HepG2 (cell line): ENCODE data around the gene PCYT2. TPM values are rescaled to one million over a fixed set of nuclear protein-coding genes. Genes with fewer than 3 reads are reported as not detected.

Experiments
- CBX2 ChIP-seq, 2 experiments: fragments of 200-600 bp in 1 of 2; sonication (generic); formaldehyde crosslinking in 1 of 2; IDR thresholded peaks; 2 replicates each; pipeline versions ENCODE4 v1.7.0 to v1.8.1; 2018 to 2022; ENCODE audit warnings: low read depth in 2 of 2, low read length in 1 of 2, mild to moderate bottlenecking in 1 of 2, missing genetic modification reagents in 1 of 2
- CCDC6 ChIP-seq: sonication (generic); formaldehyde crosslinking; IDR thresholded peaks from 2 replicates; pipeline ENCODE4 v1.8.1; 2022; ENCODE audit warnings: mild to moderate bottlenecking, missing genetic modification reagents, moderate library complexity
- HES4 ChIP-seq: sonication (generic); formaldehyde crosslinking; IDR thresholded peaks from 2 replicates; pipeline ENCODE4 v1.9.0; 2021; ENCODE audit warnings: mild to moderate bottlenecking, missing genetic modification reagents, borderline replicate concordance
- RFX5 ChIP-seq: IDR thresholded peaks from 2 replicates; pipeline ENCODE4 v1.6.1; 2011; ENCODE audit warnings: low read depth, low read length, improper control_type of control experiment
- RFXANK ChIP-seq: IDR thresholded peaks from 2 replicates; pipeline ENCODE4 v1.6.1; 2016
- ZNF547 ChIP-seq: sonication (generic); formaldehyde crosslinking; IDR thresholded peaks from 2 replicates; pipeline ENCODE4 v1.5.1; 2020; ENCODE audit warnings: mild to moderate bottlenecking, missing genetic modification reagents
- ZNF562 ChIP-seq: sonication (generic); formaldehyde crosslinking; IDR thresholded peaks from 2 replicates; pipeline ENCODE4 v1.8.0; 2022; ENCODE audit warnings: missing genetic modification reagents, borderline replicate concordance
- ZNF563 ChIP-seq: sonication (generic); formaldehyde crosslinking; IDR thresholded peaks from 2 replicates; pipeline ENCODE4 v1.8.0; 2022; ENCODE audit warnings: mild to moderate bottlenecking, moderate library complexity, missing genetic modification reagents
- ZNF709 ChIP-seq: sonication (generic); formaldehyde crosslinking; IDR thresholded peaks from 2 replicates; pipeline ENCODE4 v1.5.0; 2020; ENCODE audit warnings: mild to moderate bottlenecking, missing genetic modification reagents
- polyA plus RNA-seq, 8 experiments: library from polyadenylated mRNA; depleted of rRNA in 3 of 8; stranded (reverse) in 7 of 8; unstranded in 1 of 8; fragments of >200 nt; fragmentation: Illumina TruSeq in 4 of 8; extraction: Trizol in 4 of 8; gene quantifications; 2 replicates each; pipeline versions ENCODE4 v1.2.1 to v1.2.3, GENCODE V29; 2011 to 2016; ENCODE audit warnings: low read depth in 4 of 8, missing spikeins in 1 of 8, mixed read lengths in 1 of 8; ENCODE audit not compliant: insufficient read depth in 1 of 8
- total RNA-seq, 5 experiments: library from RNA; depleted of rRNA; stranded (reverse); fragments of >200 nt; fragmentation: Illumina TruSeq; extraction: Trizol; gene quantifications; 2 replicates each; pipeline ENCODE4 v1.2.3, GENCODE V29; 2016; ENCODE audit warnings: low read depth in 1 of 5
- TF ChIP-seq, protein P1 (sequence below): sonication (generic); formaldehyde crosslinking; IDR thresholded peaks from 2 replicates; pipeline ENCODE4 v1.4.0; 2020; ENCODE audit warnings: mild to moderate bottlenecking, missing genetic modification reagents, borderline replicate concordance
- TF ChIP-seq, protein P2 (sequence below): sonication (generic); formaldehyde crosslinking; IDR thresholded peaks from 2 replicates; pipeline ENCODE4 v1.4.0; 2020; ENCODE audit warnings: low read depth, mild to moderate bottlenecking, missing genetic modification reagents
- TF ChIP-seq, protein P3 (sequence below): sonication (generic); formaldehyde crosslinking; IDR thresholded peaks from 2 replicates; pipeline ENCODE4 v1.4.0; 2020; ENCODE audit warnings: missing genetic modification reagents
- TF ChIP-seq, protein P4 (sequence below): sonication (generic); formaldehyde crosslinking; IDR thresholded peaks from 2 replicates; pipeline ENCODE4 v1.9.0; 2021; ENCODE audit warnings: missing genetic modification reagents, borderline replicate concordance
- TF ChIP-seq, protein P5 (sequence below): sonication (generic); formaldehyde crosslinking; IDR thresholded peaks from 2 replicates; pipeline ENCODE4 v1.4.0; 2020; ENCODE audit warnings: mild to moderate bottlenecking, missing genetic modification reagents, borderline replicate concordance

PCYT2 gene
- total and polyA plus RNA-seq, 2 of the 13 experiments (the other 11 are each of a cell fraction or from before 2014, with no cell fraction given) = 147 to 297 TPM

DNA sequence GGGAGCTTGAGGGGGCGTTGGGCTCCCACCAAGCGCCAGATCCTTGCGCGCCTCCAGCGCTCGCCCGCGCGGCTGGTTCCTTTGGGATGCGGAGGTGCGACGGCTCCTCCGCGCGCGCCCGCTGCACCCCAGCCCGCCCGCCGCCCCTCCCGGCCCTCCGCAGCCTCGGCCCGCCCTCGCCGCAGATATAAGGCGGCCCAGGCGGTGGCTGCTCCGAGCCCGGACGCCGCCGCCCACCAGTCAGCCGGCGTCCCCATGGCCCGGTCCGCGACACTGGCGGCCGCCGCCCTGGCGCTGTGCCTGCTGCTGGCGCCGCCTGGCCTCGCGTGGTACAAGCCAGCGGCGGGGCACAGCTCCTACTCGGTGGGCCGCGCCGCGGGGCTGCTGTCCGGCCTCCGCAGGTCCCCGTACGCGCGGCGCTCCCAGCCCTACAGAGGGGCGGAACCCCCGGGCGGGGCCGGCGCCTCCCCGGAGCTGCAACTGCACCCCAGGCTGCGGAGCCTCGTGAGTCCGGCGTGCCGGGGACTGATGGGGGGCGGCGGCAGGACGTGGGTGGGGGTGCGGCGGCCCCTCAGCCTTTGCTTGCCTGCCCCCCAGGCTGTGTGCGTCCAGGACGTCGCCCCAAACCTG is 9.1 kb downstream of the PCYT2 start, which contains the start of gene NPB (continued):
- TF ChIP-seq CCDC6 (CRISPR knock-in tag) (no peak), RFXANK (CRISPR knock-in tag) (no peak), ZNF547 (CRISPR knock-in tag) (0 out of 2 replicates have a peak, but pooled peaks have one; percentile 39), ZNF563 (peak; percentile 63), CBX2 (IDR thresholded peaks at IDR 0.05; ENCODE audit: low read depth, low read length) (no peak), CBX2 (CRISPR knock-in tag; IDR thresholded peaks at IDR 0.05; ENCODE audit: low read depth) (no peak), HES4 (peak; percentile 88; the same call in 1 of the 2 replicates), RFX5 (no peak), ZNF709 (CRISPR knock-in tag) (peak; percentile 42; the same call in 1 of the 2 replicates), ZNF562 (CRISPR knock-in tag) (no peak)
- TF ChIP-seq, protein P1, sequence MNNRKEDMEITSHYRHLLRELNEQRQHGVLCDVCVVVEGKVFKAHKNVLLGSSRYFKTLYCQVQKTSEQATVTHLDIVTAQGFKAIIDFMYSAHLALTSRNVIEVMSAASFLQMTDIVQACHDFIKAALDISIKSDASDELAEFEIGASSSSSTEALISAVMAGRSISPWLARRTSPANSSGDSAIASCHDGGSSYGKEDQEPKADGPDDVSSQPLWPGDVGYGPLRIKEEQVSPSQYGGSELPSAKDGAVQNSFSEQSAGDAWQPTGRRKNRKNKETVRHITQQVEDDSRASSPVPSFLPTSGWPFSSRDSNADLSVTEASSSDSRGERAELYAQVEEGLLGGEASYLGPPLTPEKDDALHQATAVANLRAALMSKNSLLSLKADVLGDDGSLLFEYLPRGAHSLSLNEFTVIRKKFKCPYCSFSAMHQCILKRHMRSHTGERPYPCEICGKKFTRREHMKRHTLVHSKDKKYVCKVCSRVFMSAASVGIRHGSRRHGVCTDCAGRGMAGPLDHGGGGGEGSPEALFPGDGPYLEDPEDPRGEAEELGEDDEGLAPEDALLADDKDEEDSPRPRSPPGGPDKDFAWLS = peak; percentile 47; the same call in 1 of the 2 replicates
- TF ChIP-seq, protein P2, sequence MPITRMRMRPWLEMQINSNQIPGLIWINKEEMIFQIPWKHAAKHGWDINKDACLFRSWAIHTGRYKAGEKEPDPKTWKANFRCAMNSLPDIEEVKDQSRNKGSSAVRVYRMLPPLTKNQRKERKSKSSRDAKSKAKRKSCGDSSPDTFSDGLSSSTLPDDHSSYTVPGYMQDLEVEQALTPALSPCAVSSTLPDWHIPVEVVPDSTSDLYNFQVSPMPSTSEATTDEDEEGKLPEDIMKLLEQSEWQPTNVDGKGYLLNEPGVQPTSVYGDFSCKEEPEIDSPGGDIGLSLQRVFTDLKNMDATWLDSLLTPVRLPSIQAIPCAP (CRISPR knock-in tag) = peak; percentile 8; the same call in 1 of the 2 replicates
- TF ChIP-seq, protein P3, sequence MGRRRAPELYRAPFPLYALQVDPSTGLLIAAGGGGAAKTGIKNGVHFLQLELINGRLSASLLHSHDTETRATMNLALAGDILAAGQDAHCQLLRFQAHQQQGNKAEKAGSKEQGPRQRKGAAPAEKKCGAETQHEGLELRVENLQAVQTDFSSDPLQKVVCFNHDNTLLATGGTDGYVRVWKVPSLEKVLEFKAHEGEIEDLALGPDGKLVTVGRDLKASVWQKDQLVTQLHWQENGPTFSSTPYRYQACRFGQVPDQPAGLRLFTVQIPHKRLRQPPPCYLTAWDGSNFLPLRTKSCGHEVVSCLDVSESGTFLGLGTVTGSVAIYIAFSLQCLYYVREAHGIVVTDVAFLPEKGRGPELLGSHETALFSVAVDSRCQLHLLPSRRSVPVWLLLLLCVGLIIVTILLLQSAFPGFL (CRISPR knock-in tag) = no peak
- TF ChIP-seq, protein P4, sequence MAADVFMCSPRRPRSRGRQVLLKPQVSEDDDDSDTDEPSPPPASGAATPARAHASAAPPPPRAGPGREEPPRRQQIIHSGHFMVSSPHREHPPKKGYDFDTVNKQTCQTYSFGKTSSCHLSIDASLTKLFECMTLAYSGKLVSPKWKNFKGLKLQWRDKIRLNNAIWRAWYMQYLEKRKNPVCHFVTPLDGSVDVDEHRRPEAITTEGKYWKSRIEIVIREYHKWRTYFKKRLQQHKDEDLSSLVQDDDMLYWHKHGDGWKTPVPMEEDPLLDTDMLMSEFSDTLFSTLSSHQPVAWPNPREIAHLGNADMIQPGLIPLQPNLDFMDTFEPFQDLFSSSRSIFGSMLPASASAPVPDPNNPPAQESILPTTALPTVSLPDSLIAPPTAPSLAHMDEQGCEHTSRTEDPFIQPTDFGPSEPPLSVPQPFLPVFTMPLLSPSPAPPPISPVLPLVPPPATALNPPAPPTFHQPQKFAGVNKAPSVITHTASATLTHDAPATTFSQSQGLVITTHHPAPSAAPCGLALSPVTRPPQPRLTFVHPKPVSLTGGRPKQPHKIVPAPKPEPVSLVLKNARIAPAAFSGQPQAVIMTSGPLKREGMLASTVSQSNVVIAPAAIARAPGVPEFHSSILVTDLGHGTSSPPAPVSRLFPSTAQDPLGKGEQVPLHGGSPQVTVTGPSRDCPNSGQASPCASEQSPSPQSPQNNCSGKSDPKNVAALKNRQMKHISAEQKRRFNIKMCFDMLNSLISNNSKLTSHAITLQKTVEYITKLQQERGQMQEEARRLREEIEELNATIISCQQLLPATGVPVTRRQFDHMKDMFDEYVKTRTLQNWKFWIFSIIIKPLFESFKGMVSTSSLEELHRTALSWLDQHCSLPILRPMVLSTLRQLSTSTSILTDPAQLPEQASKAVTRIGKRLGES (CRISPR knock-in tag) = peak; percentile 9; the same call in 1 of the 2 replicates
- TF ChIP-seq, protein P5, sequence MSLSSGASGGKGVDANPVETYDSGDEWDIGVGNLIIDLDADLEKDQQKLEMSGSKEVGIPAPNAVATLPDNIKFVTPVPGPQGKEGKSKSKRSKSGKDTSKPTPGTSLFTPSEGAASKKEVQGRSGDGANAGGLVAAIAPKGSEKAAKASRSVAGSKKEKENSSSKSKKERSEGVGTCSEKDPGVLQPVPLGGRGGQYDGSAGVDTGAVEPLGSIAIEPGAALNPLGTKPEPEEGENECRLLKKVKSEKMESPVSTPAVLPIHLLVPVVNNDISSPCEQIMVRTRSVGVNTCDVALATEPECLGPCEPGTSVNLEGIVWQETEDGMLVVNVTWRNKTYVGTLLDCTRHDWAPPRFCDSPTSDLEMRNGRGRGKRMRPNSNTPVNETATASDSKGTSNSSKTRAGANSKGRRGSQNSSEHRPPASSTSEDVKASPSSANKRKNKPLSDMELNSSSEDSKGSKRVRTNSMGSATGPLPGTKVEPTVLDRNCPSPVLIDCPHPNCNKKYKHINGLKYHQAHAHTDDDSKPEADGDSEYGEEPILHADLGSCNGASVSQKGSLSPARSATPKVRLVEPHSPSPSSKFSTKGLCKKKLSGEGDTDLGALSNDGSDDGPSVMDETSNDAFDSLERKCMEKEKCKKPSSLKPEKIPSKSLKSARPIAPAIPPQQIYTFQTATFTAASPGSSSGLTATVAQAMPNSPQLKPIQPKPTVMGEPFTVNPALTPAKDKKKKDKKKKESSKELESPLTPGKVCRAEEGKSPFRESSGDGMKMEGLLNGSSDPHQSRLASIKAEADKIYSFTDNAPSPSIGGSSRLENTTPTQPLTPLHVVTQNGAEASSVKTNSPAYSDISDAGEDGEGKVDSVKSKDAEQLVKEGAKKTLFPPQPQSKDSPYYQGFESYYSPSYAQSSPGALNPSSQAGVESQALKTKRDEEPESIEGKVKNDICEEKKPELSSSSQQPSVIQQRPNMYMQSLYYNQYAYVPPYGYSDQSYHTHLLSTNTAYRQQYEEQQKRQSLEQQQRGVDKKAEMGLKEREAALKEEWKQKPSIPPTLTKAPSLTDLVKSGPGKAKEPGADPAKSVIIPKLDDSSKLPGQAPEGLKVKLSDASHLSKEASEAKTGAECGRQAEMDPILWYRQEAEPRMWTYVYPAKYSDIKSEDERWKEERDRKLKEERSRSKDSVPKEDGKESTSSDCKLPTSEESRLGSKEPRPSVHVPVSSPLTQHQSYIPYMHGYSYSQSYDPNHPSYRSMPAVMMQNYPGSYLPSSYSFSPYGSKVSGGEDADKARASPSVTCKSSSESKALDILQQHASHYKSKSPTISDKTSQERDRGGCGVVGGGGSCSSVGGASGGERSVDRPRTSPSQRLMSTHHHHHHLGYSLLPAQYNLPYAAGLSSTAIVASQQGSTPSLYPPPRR (CRISPR knock-in tag) = 0 out of 2 replicates have a peak, but pooled peaks have one; percentile 17
